Tongue (tissue), 2 donors: ENCODE results near the gene VPS54. TPM values are rescaled to one million over a fixed set of nuclear protein-coding genes. Genes with fewer than 3 reads are reported as not detected.
"Not testable (repeated sequence)": the region's sequence is repeated elsewhere in the genome, so short reads cannot be mapped to it uniquely, and the experiment has no call there.

Source experiments
- DNase-seq: peaks from one replicate; pipeline ENCODE4 v3.0.0-alpha.2; 2015
- total RNA-seq: library from RNA; depleted of rRNA; stranded (reverse); fragments of >200 nt; gene quantifications from one replicate; pipeline ENCODE4 v1.2.3, GENCODE V29; 2014

Gene VPS54
- total RNA-seq, 1 donor from 2014 or later = 36.0 TPM

DNA sequence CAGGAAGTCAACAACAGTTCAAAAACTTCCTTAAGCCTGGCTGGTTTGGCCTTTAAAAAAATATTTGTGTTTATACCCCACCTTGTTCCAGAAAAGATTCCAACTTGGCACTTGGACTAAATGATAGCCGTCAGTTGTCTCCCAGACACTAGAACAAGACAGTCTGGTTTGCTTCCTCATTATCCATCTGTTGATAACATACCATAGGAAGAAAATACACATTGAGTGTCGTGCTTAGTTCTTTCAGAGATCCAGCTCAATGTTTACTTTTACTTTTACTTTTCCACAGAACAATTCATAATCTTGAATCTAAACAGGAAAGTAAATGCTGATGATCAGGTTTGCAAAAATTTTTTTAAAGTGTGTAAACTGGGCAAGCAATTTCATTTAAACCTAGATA is 2.4 kb upstream of the VPS54 start:
- DNase-seq = no peak

DNA sequence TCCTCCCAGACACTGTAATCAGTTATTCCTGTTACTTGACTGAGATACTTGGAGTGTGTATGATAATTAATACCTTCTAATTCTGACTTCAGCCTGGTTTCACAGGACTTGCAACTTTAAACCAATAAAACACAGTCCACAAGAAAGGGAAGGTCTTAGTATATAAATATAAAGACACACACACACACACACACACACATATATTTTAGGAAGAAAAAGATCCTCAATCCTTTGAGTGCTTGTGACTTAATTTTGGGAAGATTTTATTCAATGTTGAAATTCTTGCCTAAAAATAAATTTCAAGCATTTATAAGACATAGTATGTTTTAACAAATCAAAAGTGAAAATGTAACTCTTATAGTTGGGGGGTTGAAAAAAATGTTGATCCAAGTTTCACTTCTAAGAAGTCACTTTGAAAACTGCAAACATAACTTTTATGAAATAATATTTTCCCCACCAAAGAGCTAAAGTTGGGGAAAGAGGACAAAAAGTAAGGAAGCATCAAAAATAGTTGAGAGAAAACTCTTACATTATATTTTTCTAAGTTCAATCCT is 824 bp upstream of the VPS54 start:
- DNase-seq = no peak

DNA sequence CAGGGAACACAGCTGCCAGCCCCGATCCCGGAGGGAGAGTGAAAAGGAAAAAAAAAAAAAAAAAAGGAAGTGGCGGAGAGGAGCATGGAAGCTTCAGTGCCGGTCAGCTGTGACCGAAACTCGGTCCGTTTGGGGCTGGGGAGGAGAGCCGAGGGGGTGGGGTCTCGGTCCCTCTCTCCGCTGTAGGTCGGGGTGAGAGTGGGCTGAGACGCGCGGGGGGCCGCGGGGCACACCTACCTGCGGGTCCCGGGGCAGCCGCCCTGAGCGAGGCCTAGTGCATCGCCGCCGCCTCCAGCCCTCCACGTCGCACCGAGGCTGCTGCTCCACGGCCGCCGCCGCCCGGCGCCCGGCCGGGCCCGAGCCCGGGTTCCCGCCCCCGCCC is 536 bp downstream of the VPS54 start:
- peak; percentile 81 for DNase-seq

DNA sequence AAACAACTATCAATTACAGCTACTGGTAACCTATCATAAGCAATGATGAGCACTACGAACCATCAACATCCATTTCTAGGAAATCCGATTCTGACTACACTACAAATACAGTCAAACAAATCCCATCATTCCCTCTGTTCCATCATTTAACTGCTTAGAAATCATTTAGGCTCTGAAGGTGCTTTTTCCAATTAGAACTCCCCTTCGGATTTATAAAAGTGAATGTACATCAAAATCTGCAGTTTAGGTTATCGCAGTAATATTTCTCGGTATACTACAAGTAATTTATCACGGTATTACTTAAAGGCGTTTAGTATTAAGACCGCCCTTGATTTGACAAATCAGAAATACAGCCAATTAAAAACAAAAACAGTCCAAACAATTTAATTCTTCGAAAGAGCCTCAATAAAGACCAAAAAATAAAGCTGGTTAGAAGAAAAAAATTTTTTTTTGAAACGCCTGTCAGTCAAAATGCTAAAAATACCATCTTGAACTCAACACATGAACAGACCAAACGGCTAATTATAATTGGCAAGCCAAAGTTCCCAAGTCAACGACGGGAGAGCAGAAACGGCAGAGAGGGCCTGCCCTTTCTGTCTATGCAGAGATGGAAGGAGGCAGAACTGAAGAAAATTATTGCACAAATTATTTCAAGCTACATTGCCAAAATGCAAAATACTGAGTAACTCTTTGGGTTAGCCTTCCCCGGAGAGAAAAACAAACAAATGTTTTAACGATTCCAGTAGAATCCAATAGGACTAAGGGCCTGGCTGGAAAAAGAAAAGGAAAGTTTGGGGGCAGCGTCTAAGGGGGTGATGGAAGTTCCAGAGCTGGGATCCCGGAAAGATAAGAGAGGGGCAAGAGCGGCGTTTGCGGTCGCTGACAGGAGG is 1.2 kb downstream of the VPS54 start:
- DNase-seq = peak; percentile 74

DNA sequence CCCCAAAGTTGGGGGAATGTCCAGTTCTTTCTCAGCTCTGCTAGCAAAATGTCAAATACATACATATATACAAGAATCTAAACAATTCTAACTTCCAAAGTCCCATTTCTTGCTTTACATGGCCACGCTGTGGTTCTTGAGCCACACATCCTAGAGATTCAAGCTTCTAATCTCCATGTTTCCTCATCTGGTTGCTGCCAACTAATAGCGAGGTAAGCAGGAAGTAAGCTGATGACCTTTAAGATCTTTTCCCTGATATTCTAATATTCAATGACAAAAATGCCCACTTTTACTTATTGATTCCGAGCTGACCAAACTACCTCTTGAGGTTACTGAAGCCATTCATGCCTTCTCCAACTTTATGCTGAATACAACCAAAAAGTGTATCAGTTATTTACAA is 3.3 kb downstream of the VPS54 start:
- no peak for DNase-seq

DNA sequence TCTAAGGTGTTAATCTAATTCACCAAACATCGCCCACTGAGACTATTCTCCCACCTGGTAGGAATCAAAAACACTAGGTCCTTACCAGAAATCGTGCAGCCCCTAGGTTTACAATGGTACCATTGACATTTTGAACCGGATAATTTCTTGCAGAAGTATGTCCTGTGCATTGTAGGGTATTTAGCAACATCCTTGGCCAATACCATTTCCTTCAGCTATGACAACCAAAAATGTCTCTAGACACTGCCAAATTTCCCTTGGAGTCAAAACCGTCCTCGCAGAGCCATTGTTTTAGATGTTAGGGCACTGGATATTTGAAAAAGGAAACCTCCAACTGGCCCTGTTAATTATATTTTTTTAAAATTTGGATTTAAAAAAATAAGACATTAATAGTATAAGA is 3.8 kb downstream of the VPS54 start:
- DNase-seq = no peak

DNA sequence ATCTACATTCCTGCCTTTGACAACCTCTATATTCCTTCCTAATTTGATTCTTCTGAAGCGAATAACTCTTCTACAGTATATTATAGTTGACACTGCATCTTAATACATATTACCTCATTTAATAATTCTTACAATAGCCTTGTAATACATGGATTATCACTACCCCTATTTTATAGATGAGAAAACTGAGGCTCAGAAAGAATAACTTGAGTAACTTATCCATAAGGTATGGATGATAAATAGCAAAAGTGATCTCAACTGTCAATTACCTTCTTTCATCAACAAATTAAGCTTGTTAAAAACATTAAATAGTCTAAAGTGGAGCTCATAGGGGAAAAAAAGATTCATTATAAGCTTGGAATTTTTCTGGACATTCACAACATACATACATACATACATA is 4.6 kb downstream of the VPS54 start:
- DNase-seq = no peak

DNA sequence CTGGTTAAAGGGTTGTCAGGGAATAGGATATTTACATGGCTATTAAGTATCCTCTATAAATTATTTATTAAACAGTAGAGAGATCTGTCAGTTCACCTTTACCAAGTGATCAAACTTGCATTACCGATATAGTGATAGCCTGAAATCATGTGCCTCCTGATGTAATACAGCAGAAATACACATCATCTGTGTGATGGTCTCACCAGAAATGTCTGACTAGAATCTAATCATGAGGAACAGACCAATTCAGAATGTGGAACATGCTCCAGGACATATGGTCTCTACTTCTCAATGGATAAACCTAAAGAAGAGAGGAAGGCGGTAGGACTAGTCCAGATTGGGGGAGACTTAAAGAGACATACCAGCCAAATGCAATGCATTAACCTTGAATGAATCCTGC is 6.2 kb downstream of the VPS54 start:
- DNase-seq = no peak

DNA sequence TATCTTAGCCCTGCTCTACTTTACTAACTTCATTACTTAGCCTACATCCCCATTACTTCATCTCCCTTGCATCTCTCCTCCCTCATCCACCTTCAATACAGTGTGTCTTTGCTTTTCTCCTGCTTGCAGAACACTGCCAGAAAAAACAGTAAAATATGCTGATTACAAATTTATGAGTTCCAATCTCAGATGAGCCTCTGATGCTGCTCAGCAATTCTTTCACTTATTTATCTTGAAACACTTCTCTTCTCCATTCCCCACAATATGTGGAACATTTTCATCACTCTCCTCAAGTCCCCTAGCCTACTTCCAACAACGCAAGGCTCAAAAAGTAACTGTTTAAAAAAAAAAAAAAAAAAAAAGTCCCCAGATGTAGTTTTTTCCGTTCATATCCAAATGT is 7.1 kb downstream of the VPS54 start:
- no peak for DNase-seq

DNA sequence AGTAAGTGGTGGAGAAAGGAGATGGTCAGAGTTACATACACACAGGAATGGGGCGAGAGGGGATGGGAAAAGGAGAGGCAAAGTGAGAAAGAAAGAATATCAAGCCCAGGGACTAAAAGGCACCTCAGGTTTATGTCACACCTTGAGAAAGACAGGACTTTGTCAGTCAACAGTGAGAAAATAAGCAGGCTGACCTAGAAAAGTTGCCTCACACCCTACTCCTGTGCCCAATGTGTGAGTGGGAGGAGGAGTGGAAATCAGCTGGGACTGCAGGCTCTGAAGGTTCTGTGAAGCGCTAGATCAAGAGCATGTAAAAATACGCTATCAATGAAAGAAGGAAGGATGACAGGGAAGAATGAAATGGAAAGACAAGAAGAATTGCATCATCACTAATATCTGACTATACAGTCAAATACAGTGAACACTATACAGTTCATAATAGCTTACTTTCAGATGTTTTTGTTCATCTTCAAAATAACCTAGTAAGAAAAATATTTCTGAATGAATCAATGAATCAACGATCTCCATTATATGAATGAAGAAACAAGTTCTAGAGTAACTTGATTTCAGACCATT is 10.7 kb downstream of the VPS54 start:
- DNase-seq = no peak

DNA sequence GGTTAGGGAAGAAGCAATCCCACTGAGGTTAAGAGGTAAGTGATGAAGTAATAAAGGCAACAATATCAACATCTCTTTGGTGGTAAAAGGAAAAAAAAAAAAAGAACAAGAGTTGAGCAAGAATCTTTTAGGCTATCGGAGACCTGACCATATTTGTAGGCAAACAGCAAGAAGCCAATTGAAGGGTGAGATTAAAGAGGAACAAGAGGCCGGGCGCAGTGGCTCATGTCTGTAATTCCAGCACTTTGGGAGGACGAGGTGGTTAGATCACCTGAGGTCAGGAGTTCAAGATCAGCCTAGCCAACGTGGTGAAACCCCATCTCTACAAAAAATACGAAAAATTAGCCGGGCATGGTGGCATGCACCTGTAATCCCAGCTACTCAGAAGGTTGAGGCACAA is 11.3 kb downstream of the VPS54 start:
- DNase-seq = no peak

DNA sequence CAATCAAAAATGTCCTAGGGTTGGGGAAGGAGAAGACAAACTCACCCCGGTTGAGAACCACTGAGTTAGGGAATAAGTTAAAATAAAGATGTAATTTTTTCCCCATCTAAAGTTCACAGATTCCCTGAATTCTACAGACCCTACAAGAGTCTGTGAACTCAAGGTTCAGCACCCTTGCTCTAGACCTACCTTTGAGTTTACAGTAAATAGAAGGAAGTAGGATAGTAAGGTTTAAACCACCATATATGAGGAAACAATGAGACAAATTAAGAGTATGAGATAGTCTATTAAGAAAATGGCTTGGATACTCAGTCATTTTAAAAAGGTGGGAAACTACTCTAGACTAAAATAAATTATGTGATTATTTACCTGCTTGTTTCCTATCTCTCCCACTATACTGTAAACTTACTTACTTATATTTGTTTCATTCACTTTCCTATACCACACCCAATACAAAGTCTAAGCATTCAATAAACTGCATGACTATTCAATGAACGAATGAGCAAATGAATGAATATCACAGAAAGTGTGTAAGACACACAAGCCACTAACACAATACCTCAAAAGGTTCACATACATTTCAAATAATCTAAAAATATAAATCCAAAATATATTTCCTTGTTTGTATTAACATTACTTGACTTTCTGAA is 13.4 kb downstream of the VPS54 start:
- no peak for DNase-seq

DNA sequence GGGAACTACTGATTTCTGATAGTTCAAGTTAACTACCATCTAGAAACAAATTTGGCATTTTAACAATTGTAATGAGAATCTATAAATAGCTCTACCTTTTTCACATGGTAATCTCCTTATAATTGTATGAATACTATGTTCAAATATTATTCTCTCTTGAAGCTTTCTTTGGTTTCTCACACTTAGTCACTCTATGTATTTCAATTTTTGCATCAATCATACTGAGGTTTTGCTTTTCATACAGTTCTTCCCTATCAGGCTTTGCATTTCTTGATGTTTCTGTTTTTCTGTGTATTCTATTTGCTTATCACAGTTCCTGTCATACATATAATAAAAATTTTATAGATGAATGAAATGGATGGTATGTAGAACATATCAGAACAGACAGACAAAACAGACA is 16.0 kb downstream of the VPS54 start:
- DNase-seq = no peak

DNA sequence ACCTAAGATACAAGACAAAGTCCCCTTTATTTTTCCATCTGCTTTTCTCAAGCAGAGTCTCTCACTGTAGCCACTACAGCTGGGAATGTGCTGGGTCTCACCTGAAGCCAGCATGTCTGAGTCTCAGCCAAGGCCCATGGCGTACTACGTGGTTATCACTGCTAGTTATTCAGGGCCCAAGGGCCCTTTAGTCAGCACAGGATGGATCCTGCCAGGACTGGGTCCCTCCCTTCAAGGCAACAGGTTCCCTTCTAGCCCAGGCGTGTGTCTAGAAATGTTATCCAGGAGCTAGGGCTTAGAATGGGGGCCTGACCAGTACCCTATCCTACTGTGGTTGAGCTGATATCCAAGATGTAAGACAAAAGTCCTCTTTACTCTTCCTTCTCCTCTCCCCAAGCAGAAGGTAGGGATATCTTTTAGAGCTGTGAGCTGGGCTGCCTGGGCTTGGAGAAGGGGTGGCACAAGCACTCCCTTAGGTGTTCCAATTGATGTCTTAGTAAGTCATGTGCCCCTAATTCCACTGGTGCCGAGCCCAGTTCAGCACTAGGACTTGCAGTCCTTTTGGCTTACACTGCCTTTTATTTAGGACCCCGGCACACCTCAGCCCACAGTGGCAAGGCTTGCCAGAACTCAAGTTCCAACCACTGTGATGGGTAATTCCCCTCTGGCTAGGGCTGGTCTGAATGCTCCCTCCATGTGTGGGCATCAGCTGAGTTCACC is 17.7 kb downstream of the VPS54 start:
- no peak for DNase-seq

DNA sequence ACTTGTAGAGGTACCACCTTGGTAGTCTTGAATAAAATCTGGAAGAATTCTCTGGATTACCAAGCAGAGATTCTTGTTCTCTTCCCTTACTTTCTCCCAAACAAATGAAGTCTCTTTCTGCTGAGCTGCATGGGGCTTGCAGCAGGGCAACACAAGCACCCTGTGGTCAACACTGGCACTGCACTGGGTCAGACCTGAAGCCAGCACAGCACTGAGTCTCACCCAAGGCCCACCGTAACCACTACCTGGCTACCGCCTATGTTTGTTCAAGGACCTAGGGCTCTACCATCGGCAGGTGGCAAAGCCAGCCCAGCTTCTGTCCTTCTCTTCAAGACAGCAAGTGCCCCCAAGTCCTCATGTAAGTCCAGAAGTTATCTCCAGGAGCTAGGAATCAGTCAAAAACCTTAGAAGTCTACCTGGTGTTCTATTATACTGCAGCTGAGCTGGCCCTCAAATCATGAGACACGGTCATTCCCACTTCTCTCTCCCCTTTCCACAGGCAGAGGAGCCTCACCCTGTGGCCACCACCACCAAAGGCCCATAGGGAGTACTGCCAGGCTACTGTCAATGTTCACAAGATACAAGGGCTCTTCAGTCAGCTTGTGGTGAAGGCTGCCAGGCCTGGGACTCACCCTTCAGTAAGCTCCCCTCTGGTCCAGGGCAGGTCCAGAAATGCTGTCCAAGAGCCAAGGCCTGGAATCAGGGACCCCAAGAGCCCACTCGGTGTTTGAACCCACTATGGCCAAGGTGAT is 18.4 kb downstream of the VPS54 start:
- no peak for DNase-seq

DNA sequence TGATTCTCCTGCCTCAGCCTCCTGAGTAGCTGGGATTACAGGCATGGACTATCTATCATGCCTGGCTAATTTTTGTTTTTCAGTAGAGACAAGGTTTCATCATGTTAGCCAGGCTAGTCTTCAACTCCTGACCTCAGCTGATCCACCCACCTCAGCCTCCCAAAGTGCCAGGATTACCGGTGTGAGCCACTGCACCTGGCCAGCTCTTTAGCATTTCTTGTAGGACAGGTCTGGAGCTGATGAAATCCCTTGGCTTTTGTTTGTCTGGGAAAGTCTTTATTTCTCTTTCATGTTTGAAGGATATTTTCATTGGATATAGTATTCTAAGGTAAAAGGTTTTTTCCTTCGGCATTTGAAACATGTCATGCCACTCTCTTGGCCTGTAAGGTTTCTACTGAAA is 20.2 kb downstream of the VPS54 start:
- no peak for DNase-seq

DNA sequence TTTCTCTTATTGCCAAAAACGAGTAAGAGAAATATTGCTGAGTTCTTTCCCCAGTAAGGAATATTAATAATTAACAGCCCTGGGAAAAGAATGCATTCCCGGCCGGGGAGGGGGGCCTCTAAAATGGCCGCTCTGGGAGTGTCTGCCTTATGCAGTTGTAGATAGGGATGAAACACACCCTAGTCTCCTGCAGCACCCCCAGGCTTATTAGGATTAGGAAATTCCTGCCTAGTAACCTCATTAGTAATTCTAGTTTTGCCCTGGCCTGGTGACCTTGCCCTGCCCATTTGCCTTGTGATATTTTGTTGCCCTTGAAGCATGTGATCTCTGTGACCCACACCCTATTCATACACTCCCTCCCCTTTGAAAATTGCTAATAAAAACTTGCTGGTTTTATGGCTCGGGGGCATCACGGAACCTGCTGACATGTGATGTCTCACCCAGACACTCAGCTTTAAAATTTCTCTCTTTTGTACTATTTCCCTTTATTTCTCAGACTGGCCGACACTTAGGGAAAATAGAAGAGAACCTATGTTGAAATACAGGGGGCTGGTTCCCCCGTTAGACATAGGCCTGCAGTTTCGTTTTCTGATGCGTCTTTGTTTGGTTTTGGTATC is 22.5 kb downstream of the VPS54 start:
- DNase-seq = not testable (repeated sequence)

DNA sequence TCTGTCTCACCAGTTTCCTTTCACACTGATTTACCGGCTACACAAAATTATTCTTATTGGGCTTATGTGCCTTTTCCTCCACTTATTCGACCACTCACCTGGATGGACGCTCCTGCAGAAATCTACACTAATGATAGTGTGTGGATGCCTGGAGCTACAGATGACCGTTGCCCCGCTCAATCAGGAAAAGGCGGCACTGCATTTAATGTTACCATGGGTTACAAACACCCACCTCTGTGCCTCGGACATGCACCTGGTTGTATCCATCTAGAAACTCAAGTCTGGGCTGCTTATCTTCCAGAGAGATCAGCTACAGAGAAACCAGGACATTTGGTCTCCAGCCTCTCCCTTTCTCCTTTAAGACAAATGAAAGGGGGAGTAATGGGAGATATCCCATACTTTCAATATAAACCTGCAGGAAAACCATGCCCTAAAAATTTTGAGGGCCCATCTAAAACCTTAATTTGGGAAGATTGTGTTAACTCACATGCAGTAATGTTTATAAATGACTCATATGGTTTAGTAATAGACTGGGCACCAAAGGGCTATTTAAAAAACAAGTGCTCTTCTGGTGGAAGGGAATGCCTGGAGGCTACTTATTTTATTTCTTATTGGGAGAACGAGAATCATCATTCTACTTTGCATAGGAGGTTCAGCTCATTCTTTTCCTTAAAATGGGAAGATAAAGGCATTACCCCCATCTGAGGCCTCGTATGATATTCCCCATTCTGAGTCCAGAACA is 24.7 kb downstream of the VPS54 start:
- DNase-seq = not testable (repeated sequence)

DNA sequence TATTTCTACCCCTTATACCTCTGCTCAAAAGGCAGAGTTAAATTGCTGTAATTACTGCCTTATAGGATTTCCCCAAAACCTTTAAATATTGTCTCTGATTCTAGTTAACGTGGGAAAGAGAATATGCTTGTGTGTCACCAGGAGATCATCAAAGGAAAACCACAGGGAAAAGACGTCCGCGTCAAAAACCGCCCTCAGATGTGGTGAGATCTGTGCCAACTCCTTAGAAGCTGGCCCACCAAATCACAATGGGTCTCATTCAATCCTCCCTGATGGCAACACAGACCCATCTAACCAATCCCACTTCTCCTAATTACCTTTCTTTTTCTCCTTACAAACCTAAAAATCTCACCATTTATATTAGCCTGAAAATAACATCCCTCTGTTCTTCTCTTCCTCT is 25.4 kb downstream of the VPS54 start:
- no peak for DNase-seq

DNA sequence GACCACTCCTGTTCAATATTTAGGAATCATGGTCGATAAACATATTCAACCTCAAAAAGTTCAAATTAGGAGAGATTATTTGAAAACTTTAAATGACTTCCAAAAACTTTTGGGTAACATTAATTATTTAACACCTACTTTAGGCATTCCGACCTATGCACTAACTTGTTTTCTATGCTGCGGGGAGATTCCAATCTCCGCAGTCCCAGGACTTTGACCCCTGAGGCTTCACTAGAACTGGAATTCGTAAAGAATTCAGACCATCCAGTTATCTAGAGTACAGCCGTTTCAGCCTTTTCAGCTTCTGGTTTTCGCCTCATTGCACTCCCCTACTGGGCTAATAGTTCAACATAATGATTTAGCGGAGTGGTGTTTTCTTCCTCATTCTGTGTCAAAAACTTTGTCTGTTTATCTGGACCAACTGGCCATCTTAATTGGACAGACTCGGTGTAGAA is 26.1 kb downstream of the VPS54 start:
- DNase-seq = not testable (repeated sequence)
